ENCODE data around the gene ATP8A2.
"Not testable (repeated sequence)": the region's sequence is repeated elsewhere in the genome, so short reads cannot be mapped to it uniquely, and the experiment has no call there.

The ATP8A2 gene

GRCh38 chr13:25945596-25945995 is 573.8 kb downstream of the ATP8A2 start:
- TF ChIP-seq, protein P1, sequence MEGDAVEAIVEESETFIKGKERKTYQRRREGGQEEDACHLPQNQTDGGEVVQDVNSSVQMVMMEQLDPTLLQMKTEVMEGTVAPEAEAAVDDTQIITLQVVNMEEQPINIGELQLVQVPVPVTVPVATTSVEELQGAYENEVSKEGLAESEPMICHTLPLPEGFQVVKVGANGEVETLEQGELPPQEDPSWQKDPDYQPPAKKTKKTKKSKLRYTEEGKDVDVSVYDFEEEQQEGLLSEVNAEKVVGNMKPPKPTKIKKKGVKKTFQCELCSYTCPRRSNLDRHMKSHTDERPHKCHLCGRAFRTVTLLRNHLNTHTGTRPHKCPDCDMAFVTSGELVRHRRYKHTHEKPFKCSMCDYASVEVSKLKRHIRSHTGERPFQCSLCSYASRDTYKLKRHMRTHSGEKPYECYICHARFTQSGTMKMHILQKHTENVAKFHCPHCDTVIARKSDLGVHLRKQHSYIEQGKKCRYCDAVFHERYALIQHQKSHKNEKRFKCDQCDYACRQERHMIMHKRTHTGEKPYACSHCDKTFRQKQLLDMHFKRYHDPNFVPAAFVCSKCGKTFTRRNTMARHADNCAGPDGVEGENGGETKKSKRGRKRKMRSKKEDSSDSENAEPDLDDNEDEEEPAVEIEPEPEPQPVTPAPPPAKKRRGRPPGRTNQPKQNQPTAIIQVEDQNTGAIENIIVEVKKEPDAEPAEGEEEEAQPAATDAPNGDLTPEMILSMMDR (IDR thresholded peaks at IDR 0.05; ENCODE audit: low read depth, low read length), result no peak
- H3K4me3 ChIP-seq (ENCODE audit: low read depth, low read length), result no peak overlapping the region

DNA sequence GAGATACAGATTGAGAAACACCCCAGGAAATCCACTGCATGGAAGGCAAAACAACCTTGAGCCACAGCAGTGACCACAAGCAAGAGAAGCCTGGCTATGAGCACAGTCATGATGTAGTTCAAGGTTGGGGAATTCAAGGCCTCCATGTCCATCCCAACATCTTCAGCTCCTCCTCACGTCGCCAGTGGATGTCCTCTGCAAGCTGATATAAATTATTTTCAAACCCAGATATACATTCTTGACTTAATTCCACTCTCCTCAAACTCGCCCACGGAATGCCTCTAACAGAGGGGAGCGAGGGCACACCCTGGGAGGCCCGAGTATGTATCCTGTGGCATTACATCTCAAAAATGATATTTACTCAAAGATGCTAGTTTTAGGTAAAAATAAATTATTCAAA is 574.5 kb downstream of the ATP8A2 start:
- no peak overlapping the region for H3K4me3 ChIP-seq (ENCODE audit: low read depth, low read length)
- TF ChIP-seq, protein P1 (IDR thresholded peaks at IDR 0.05; ENCODE audit: low read depth, low read length), result no peak

GRCh38 chr13:25948910-25949309 is 577.1 kb downstream of the ATP8A2 start:
- no peak overlapping the region for H3K4me3 ChIP-seq (ENCODE audit: low read depth, low read length)
- TF ChIP-seq, protein P1 (IDR thresholded peaks at IDR 0.05; ENCODE audit: low read depth, low read length), result no peak

DNA sequence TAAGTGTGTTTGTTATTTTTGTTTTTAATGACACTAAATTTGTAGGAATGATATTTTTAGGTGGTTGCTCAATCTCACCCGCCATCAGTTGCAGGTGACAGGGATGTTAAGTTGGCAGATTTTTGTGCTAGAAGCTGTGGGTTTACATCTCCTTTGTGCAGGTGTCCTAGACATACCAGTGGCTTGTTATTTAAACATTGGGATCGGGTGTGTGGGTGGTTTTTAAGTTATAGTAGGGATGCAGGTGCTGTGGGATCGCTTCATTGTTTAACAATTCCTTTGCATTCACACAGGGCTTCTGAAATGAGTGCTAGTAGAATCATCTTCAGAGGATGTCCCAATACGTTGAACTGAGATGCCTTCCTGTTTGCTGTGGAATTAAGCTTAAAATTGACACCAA is 580.1 kb downstream of the ATP8A2 start:
- H3K4me3 ChIP-seq (ENCODE audit: low read depth, low read length), result no peak overlapping the region
- TF ChIP-seq, protein P1 (IDR thresholded peaks at IDR 0.05; ENCODE audit: low read depth, low read length), result no peak

DNA sequence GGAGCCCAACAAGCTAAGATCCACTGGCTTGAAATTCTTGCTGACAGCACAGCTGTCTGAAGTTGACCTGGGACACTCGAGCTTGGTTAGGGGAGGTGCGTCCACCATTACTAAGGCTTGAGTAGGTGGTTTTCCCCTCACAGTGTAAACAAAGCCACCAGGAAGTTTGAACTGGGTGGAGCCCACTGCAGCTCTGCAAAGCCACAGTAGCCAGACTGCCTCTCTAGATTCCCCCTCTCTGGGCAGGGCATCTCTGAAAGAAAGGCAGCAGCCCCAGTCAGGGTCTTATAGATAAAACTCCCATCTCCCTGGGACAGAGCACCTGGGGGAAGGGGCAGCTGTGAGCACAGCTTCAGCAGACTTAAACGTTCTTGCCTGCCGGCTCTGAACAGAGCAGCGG is 582.3 kb downstream of the ATP8A2 start:
- not testable (repeated sequence) for H3K4me3 ChIP-seq (ENCODE audit: low read depth, low read length)

- H3K4me3 ChIP-seq (ENCODE audit: low read depth, low read length), result not testable (repeated sequence)
Measured at GRCh38 chr13:25954943-25955342, 583.2 kb downstream of the ATP8A2 start.

GRCh38 chr13:25958986-25959385 is 587.2 kb downstream of the ATP8A2 start:
- TF ChIP-seq, protein P1 (IDR thresholded peaks at IDR 0.05; ENCODE audit: low read depth, low read length), result no peak
- no peak overlapping the region for H3K4me3 ChIP-seq (ENCODE audit: low read depth, low read length)

- no peak overlapping the region for H3K4me3 ChIP-seq (ENCODE audit: low read depth, low read length)
- TF ChIP-seq, protein P1 (IDR thresholded peaks at IDR 0.05; ENCODE audit: low read depth, low read length), result no peak
Measured at GRCh38 chr13:25961294-25961693, 589.5 kb downstream of the ATP8A2 start.

Measured in WI38 (cell line).